PC-9 (cell line): ENCODE results near the gene RNF220. TPM values are rescaled to one million over a fixed set of nuclear protein-coding genes. Genes with fewer than 3 reads are reported as not detected.

Experiments used
- BruUV-seq: library from RNA; stranded (reverse); fragments of 400-500 nt; replicated peaks from 2 replicates; lab custom pipeline; 2021; lab: Mats Ljungman, UMichigan
- CTCF ChIA-PET: fragments of 300-600 bp; sonication (Branson Sonifier 250); formaldehyde crosslinking; loops from one replicate; lab custom pipeline; 2022; ENCODE audit warnings: antibody characterized with exemption; lab: Charles Lee
- POLR2A ChIA-PET: fragments of 300-600 bp; sonication (Branson Sonifier 250); formaldehyde crosslinking; loops from one replicate; lab custom pipeline; 2022; ENCODE audit warnings: antibody characterized with exemption; ENCODE audit not compliant: unreplicated experiment; lab: Charles Lee
- DNase-seq, 2 experiments: peaks; one replicate each; pipeline versions ENCODE4 v3.0.0 to v3.0.0-alpha.2; 2015 to 2022; ENCODE audit warnings: mixed read lengths in 1 of 2
- H2AFZ ChIP-seq: fragments of 200-600 bp; sonication (generic); 2 replicates; pipeline ENCODE4 v1.8.1; 2017; ENCODE audit warnings: antibody characterized with exemption
- H3F3A ChIP-seq: fragments of 200-600 bp; sonication (generic); 2 replicates; pipeline ENCODE4 v1.8.1; 2017; ENCODE audit warnings: antibody characterized with exemption, mild to moderate bottlenecking, low read depth; ENCODE audit not compliant: insufficient read depth
- H3K27ac ChIP-seq: fragments of 200-600 bp; sonication (generic); 2 replicates; pipeline ENCODE4 v1.6.1; 2016; ENCODE audit warnings: mixed run types
- H3K27me3 ChIP-seq: fragments of 200-600 bp; sonication (generic); 2 replicates; pipeline ENCODE4 v1.6.1; 2016; ENCODE audit warnings: low read depth, mixed run types; ENCODE audit not compliant: insufficient read depth
- H3K36me3 ChIP-seq: fragments of 200-600 bp; sonication (generic); 2 replicates; pipeline ENCODE4 v1.6.1; 2016; ENCODE audit warnings: low read depth, mixed run types
- H3K4me1 ChIP-seq: fragments of 200-600 bp; sonication (generic); replicated peaks from 2 replicates; pipeline ENCODE4 v1.6.1; 2016; ENCODE audit warnings: mixed run types; ENCODE audit not compliant: insufficient read depth
- H3K4me2 ChIP-seq: fragments of 200-600 bp; sonication (generic); 2 replicates; pipeline ENCODE4 v1.6.1; 2017; ENCODE audit warnings: mixed run types
- H3K4me3 ChIP-seq: fragments of 200-600 bp; sonication (generic); 2 replicates; pipeline ENCODE4 v1.6.1; 2016; ENCODE audit warnings: mixed run types
- H3K79me2 ChIP-seq: fragments of 200-600 bp; sonication (generic); 2 replicates; pipeline ENCODE4 v1.6.1; 2017; ENCODE audit warnings: low read depth, mixed run types
- H3K9me2 ChIP-seq: fragments of 200-600 bp; sonication (generic); 2 replicates; pipeline ENCODE4 v1.8.1; 2017; ENCODE audit warnings: mild to moderate bottlenecking; ENCODE audit not compliant: insufficient read depth
- H3K9me3 ChIP-seq: fragments of 200-600 bp; sonication (generic); 2 replicates; pipeline ENCODE4 v1.8.1; 2016; ENCODE audit warnings: low read depth; ENCODE audit not compliant: insufficient read depth
- H4K20me1 ChIP-seq: fragments of 200-600 bp; sonication (generic); 2 replicates; pipeline ENCODE4 v1.8.1; 2017; ENCODE audit not compliant: insufficient read depth
- CTCF ChIP-seq: fragments of 200-600 bp; sonication (generic); conservative IDR thresholded peaks from 2 replicates; pipeline ENCODE4 v1.6.1; 2017; ENCODE audit warnings: mixed run types, antibody characterized with exemption, mild to moderate bottlenecking, moderate library complexity
- EZH2 ChIP-seq: fragments of 200-600 bp; sonication (generic); IDR thresholded peaks from 2 replicates; pipeline ENCODE4 v1.8.0; 2017; ENCODE audit warnings: antibody characterized with exemption, low read depth
- intact Hi-C: fragments of 100-400 bp; cut with micrococcal nuclease; formaldehyde crosslinking; loops from one replicate; pipeline ENCODE4 v1.10.0; 2022; ENCODE audit not compliant: unreplicated experiment
- total RNA-seq: library from RNA; stranded (reverse); gene quantifications from 2 replicates; pipeline ENCODE4 v1.2.3, GENCODE V29; 2021

RNF220 gene
- total RNA-seq, 1 experiment from 2014 or later: 82.9 TPM

DNA sequence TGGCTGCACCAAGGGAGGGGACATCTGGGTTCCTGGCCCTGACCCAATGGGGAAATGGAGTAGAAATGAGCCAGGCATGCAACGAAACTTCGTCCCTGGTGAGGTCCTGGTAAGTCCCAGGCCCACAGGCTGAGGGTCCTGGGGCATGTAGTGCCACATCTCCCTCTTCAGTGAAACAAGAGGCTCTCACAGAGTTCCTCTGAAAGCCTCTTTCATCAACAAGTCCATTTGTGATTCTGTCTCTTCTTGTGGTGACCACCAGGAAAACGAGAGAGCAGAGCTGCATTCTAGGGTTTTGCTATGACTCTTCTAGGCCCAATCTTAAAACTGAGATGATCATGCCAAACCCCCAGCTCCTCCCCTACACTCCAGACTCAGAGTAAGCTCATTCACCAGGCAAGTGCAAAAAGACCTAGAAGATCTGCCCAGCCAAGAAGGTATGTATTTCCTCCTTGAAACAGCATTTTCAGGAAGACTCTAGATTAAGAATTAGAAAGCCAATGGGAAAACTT, 24.3 kb upstream of the RNF220 start:
- POLR2A ChIA-PET: no interaction called here

DNA sequence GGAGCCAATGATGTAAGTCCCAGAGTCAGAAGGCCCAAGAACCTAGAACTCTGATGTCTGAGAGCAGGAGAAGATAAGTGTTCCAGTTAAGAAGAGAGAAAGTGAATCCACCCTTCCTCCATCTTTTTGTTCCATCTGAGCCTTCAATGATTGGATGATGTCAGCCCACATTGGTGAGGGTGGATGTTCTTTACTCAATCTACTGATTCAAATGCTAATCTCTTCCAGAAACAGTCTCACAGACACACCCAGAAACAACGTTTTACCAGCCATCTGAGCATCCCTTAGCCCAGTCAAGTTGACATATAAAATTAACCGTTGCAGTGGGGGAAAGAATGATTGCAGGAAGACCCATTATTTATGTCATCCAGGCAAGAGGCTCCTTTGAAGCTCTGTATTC, 16.5 kb upstream of the RNF220 start:
- peaks cover 14% of the 10 kb centered on the region; the same call in 1 of the 2 replicates for H3K4me1 ChIP-seq
- H2AFZ ChIP-seq: no peak overlapping the region
- no peak overlapping the region for H3K4me3 ChIP-seq
- H3K9me2 ChIP-seq: no peaks in the 10 kb centered on the region
- no peak for TF ChIP-seq EZH2
- no peak for TF ChIP-seq CTCF
- peaks cover 18% of the 10 kb centered on the region for H3F3A ChIP-seq
- no peak overlapping the region for H3K4me2 ChIP-seq
- ChIA-PET CTCF (no interaction called here), POLR2A (no interaction called here)
- intact Hi-C loops: no loop called here
- H3K27me3 ChIP-seq: no peaks in the 10 kb centered on the region
- BruUV-seq: no TSS peak
- H3K27ac ChIP-seq: no peak overlapping the region
- DNase-seq: no peak
- H3K36me3 ChIP-seq: no peaks in the 10 kb centered on the region
- H3K79me2 ChIP-seq: no peaks in the 10 kb centered on the region
- H4K20me1 ChIP-seq: no peaks in the 10 kb centered on the region
- H3K9me3 ChIP-seq: no peaks in the 10 kb centered on the region

More for the DNA sequence above, 24.3 kb upstream of the RNF220 start:
- no peaks in the 10 kb centered on the region for H3K27me3 ChIP-seq
- BruUV-seq: no TSS peak
- peak overlapping the region; percentile 53; the same call in 1 of the 2 replicates for H2AFZ ChIP-seq
- DNase-seq: no peak
- intact Hi-C loops: no loop called here
- no peaks in the 10 kb centered on the region for H3K79me2 ChIP-seq
- no peak for TF ChIP-seq EZH2
- no peak for TF ChIP-seq CTCF
- no peak overlapping the region for H3K27ac ChIP-seq
- H3K4me1 ChIP-seq: no peaks in the 10 kb centered on the region
- H3K4me2 ChIP-seq: no peak overlapping the region
- no peak overlapping the region for H3K4me3 ChIP-seq
- H3F3A ChIP-seq: no peaks in the 10 kb centered on the region
- no peaks in the 10 kb centered on the region for H4K20me1 ChIP-seq
- H3K36me3 ChIP-seq: no peaks in the 10 kb centered on the region
- CTCF ChIA-PET: no interaction called here
- no peaks in the 10 kb centered on the region for H3K9me2 ChIP-seq
- H3K9me3 ChIP-seq: no peaks in the 10 kb centered on the region

DNA sequence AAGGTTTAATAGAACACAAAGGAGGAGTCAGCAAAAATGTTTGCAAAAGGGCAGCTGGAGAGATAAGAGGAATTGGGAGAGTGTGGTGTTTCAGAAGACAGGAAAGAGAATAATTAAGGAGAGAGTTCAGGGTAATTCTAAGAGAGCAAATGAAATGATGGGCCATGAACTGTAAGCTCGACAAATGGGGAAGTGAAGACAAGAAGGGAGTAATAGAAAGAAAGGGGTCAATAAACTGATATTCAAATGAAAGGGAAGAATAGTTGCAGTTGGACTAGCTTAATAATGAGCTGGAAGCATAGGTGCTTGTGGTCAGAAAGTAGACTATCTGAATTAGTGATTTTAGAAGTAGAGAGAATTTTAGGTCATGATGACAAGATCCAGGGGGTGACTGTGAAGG, 15.6 kb upstream of the RNF220 start:
- Histone ChIP-seq H3K4me2 (no peak overlapping the region), H3K9me3 (no peaks in the 10 kb centered on the region), H3K9me2 (no peaks in the 10 kb centered on the region), H3K27ac (no peak overlapping the region), H2AFZ (no peak overlapping the region), H3K4me3 (no peak overlapping the region), H4K20me1 (no peaks in the 10 kb centered on the region), H3K27me3 (no peaks in the 10 kb centered on the region), H3K36me3 (no peaks in the 10 kb centered on the region), H3K79me2 (no peaks in the 10 kb centered on the region), H3F3A (peaks cover 18% of the 10 kb centered on the region), H3K4me1 (peaks cover 14% of the 10 kb centered on the region; the same call in 1 of the 2 replicates)
- ChIA-PET POLR2A (interaction anchor here (0.6 kb wide), 1 partner anchor 411 kb away, joined by 5 read pairs; the partner anchor contains the start of gene PLK3), CTCF (interaction anchor here (0.6 to 0.7 kb wide), 2 partner anchors 11 to 1073 kb away, joined by 3 read pairs; no protein-coding TSS in a partner anchor)
- intact Hi-C loops: no loop called here
- DNase-seq: no peak
- TF ChIP-seq CTCF (no peak), EZH2 (no peak)
- no TSS peak for BruUV-seq
